Panc1 (cell line): ENCODE measurements around the gene DDI1.

Experiments
- TF ChIP-seq, protein P1 (sequence below): fragments of 450-650 bp; IDR thresholded peaks from 2 replicates; pipeline ENCODE4 v1.5.1; 2017; ENCODE audit warnings: mild to moderate bottlenecking
- TF ChIP-seq, protein P2 (sequence below), 2 experiments: IDR thresholded peaks; 2 replicates each; pipeline ENCODE4 v1.6.1; 2011 to 2012; ENCODE audit warnings: low read depth in 2 of 2, control low read depth in 1 of 2, low read length in 1 of 2, mild to moderate bottlenecking in 1 of 2, moderate library complexity in 1 of 2; ENCODE audit not compliant: insufficient read depth in 1 of 2

DNA sequence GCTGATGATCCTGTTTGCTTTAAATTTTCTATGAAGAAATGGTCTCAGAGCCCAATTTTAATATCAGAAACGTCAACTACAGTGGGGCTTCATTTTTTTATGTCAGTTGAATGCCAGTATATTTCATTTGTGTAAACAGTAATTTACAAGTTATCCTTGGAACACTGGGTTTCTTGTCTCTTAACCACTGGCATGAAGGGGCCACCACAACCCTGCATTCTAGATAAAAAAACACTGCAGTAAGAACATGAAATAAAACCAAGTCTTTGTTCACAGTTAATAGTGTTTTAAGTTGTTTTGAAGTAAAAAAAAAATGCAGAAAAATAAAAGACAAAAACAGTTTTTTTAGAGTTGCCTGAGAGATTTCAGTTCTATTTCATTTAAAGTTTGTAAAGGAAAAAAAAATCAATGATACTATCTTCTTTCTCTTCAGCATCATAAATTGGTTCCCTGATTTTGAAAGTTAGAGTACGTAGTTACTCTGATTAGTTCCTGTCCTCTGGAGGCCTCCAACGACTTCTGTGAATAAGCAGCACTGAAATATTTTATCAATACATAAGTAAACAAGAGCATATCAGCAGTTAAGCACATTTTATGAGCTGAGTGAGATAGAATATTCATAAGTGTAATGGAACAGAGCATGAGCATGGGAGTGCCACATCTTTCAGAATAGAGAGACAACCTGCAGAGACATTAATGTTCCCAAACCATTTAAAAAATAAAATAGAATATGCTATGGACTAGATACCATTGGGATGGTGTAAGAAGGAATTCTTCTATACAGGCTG is 7.8 kb upstream of the DDI1 start:
- TF ChIP-seq, protein P1, sequence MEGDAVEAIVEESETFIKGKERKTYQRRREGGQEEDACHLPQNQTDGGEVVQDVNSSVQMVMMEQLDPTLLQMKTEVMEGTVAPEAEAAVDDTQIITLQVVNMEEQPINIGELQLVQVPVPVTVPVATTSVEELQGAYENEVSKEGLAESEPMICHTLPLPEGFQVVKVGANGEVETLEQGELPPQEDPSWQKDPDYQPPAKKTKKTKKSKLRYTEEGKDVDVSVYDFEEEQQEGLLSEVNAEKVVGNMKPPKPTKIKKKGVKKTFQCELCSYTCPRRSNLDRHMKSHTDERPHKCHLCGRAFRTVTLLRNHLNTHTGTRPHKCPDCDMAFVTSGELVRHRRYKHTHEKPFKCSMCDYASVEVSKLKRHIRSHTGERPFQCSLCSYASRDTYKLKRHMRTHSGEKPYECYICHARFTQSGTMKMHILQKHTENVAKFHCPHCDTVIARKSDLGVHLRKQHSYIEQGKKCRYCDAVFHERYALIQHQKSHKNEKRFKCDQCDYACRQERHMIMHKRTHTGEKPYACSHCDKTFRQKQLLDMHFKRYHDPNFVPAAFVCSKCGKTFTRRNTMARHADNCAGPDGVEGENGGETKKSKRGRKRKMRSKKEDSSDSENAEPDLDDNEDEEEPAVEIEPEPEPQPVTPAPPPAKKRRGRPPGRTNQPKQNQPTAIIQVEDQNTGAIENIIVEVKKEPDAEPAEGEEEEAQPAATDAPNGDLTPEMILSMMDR, result no peak
- TF ChIP-seq, protein P2, sequence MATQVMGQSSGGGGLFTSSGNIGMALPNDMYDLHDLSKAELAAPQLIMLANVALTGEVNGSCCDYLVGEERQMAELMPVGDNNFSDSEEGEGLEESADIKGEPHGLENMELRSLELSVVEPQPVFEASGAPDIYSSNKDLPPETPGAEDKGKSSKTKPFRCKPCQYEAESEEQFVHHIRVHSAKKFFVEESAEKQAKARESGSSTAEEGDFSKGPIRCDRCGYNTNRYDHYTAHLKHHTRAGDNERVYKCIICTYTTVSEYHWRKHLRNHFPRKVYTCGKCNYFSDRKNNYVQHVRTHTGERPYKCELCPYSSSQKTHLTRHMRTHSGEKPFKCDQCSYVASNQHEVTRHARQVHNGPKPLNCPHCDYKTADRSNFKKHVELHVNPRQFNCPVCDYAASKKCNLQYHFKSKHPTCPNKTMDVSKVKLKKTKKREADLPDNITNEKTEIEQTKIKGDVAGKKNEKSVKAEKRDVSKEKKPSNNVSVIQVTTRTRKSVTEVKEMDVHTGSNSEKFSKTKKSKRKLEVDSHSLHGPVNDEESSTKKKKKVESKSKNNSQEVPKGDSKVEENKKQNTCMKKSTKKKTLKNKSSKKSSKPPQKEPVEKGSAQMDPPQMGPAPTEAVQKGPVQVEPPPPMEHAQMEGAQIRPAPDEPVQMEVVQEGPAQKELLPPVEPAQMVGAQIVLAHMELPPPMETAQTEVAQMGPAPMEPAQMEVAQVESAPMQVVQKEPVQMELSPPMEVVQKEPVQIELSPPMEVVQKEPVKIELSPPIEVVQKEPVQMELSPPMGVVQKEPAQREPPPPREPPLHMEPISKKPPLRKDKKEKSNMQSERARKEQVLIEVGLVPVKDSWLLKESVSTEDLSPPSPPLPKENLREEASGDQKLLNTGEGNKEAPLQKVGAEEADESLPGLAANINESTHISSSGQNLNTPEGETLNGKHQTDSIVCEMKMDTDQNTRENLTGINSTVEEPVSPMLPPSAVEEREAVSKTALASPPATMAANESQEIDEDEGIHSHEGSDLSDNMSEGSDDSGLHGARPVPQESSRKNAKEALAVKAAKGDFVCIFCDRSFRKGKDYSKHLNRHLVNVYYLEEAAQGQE (IDR thresholded peaks at IDR 0.05; ENCODE audit: insufficient read depth in 1 of 2, low read depth in 2 of 2, low read length in 1 of 2), result no peak
